Esophagus (tissue), 2 donors: ENCODE results near the gene UBE2D1. TPM values are rescaled to one million over a fixed set of nuclear protein-coding genes. Genes with fewer than 3 reads are reported as not detected.

Experiments
- H3K27ac ChIP-seq, 2 donors: one replicate each; pipeline ENCODE4 v1.5.1; 2013; ENCODE audit warnings: low read depth in 2 of 2, mild to moderate bottlenecking in 2 of 2, inconsistent platforms in 1 of 2, low read length in 1 of 2, moderate library complexity in 1 of 2
- H3K27me3 ChIP-seq, 2 donors: one replicate each; pipeline ENCODE4 v1.6.1; 2013; ENCODE audit warnings: low read length in 2 of 2, control low read depth in 1 of 2, mild to moderate bottlenecking in 1 of 2; ENCODE audit not compliant: insufficient read depth in 2 of 2, control insufficient read depth in 1 of 2
- H3K36me3 ChIP-seq, 2 donors: one replicate each; pipeline ENCODE4 v1.6.1; 2013; ENCODE audit warnings: low read length in 1 of 2; ENCODE audit not compliant: control insufficient read depth in 2 of 2, insufficient read depth in 2 of 2
- H3K4me1 ChIP-seq, 2 donors: one replicate each; pipeline ENCODE4 v1.6.1; 2013; ENCODE audit warnings: low read length in 1 of 2; ENCODE audit not compliant: control insufficient read depth in 2 of 2, insufficient read depth in 2 of 2
- H3K4me3 ChIP-seq, 2 donors: one replicate each; pipeline ENCODE4 v1.5.1; 2013; ENCODE audit warnings: low read length in 2 of 2, mild to moderate bottlenecking in 2 of 2, low read depth in 1 of 2, moderate library complexity in 1 of 2
- H3K9me3 ChIP-seq, 2 donors: one replicate each; pipeline ENCODE4 v1.6.1; 2013; ENCODE audit warnings: mild to moderate bottlenecking in 2 of 2, low read depth in 1 of 2, low read length in 1 of 2, moderate library complexity in 1 of 2; ENCODE audit not compliant: control insufficient read depth in 2 of 2, insufficient read depth in 1 of 2
- WGBS, 2 donors: extraction: QIAGEN DNeasy Blood & Tissue Kit; methylation state at CpG; one replicate each; pipeline ENCODE4 v1.1.7; 2013; 5-methylcytosine and 5-hydroxymethylcytosine counted together
- polyA plus RNA-seq, 2 donors: library from polyadenylated mRNA; stranded (reverse); fragments of 200-250 nt; gene quantifications; one replicate each; pipeline ENCODE4 v1.2.3, GENCODE V29; 2013
- donor health status: healthy with polysubstance abuse.
- donor health status: Bipolar disorder and iron deficiency.

UBE2D1 gene
- polyA plus RNA-seq, 2 donors = 7.8 to 10.9 TPM

DNA sequence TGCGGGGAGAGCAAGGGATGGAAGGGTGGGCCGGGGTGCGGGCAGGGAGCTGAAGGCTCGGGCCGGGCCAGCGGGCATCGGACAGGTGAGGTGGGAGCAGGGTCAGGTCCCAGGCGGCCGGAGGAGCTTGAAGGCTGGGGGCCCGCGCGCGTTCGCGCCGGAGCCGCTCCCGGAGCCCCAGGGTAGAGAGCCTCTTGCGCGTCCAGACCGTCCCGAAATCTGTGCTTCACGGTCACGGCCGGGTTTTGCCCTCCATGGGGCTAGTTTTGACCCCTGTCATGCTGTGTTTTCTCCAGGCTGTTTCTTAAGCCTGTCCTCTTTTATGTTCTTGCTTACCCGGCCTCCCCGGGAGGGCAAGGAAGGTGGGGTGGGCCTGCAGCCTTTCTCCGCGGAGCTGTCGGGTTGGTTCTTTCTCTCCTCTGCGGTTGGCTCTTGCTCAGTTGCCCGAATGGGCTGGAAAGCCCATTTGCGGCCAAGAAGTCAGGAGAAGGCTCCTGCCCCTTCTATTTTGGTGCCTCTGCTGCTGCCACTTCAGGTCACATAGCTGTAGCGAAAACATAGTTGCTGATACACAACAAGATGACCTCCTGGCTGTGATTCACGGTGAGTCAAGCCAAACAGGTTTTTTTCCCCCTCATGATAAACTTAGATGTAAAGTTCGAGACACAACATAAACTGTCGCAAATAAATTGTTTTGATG is 650 bp downstream of the UBE2D1 start:
- Histone ChIP-seq H3K36me3 (no peaks in the 10 kb centered on the region), H3K27ac (peak overlapping the region; percentile 77 to 82), H3K4me3 (peak overlapping the region; percentile 95 to 96), H3K9me3 (no peaks in the 10 kb centered on the region), H3K4me1 (no peaks in the 10 kb centered on the region), H3K27me3 (no peaks in the 10 kb centered on the region)
- 2% methylated on average over 35 to 37 of the region's 37 CpGs for WGBS, 2 donors

DNA sequence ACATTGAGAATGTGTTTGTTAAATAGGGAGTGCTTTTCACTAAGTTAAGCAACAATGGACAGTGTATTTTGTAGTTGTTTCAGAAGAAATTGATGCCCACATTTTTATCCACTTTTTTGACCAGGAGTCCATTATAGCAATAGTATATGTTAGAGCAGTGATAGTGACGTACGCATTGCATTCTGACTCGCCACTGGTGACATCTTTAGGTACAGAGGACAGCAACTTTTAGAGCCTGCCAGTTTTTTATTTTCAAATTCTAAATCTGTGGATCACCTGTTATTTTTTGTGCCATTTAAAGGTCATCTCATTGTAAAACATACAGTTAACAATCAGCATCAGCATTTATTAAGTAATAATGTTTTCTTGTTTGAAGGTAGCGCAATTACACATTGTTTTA is 1.4 kb downstream of the UBE2D1 start:
- Histone ChIP-seq H3K4me1 (no peaks in the 10 kb centered on the region), H3K27me3 (no peaks in the 10 kb centered on the region), H3K27ac (no peak overlapping the region), H3K36me3 (no peaks in the 10 kb centered on the region), H3K9me3 (no peaks in the 10 kb centered on the region), H3K4me3 (peak overlapping the region in 1 of 2 donors; percentile 95)
- WGBS, 2 donors = 89 to 91% methylated on average over 4 of the region's 4 CpGs

DNA sequence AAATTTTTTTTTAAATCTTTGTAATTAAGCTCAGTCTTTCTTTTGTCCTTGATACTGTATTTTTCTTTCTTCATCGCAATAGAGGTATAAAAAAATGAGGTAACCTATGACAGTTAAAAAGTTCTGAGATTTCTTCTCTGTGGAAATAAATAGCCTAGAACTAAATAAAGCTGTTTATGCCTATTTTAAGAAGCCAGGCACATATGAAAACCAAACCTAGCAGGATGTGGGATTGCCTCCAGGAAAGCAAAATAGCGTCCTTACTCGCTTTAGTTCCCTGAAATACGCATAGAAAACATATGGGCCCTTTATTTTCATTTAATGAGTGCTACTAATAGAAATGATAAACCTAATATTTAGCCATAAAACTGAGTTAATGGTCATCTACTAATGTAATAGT is 6.6 kb downstream of the UBE2D1 start:
- H3K27ac ChIP-seq = no peak overlapping the region
- H3K9me3 ChIP-seq = no peaks in the 10 kb centered on the region
- no peak overlapping the region for H3K4me3 ChIP-seq
- H3K36me3 ChIP-seq = no peaks in the 10 kb centered on the region
- WGBS, 2 donors = 86% methylated on average over 4 of the region's 4 CpGs
- H3K4me1 ChIP-seq = no peaks in the 10 kb centered on the region
- H3K27me3 ChIP-seq = no peaks in the 10 kb centered on the region

DNA sequence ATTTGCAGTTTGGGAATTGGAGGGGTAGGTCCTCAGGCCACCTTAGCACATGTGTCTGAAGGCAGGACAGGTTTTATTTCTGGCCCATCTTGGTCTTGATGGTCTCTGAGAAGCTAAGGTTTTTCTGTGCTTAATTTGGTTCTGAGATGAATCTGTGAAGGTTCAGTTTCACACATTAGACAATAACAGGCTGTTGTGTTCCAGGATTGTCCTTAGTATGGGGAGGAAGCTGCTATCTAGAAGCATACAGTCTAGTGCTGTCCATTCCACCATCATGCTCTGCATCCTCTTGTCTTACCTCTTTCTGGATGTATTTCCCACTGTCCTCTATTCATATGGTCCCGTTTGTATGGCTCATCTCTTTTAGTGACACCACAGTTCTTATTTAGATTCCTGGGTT is 7.1 kb downstream of the UBE2D1 start:
- WGBS, 2 donors = 77 to 87% methylated on average over 1 of the region's 1 CpG
- Histone ChIP-seq H3K27me3 (no peaks in the 10 kb centered on the region), H3K4me3 (no peak overlapping the region)

DNA sequence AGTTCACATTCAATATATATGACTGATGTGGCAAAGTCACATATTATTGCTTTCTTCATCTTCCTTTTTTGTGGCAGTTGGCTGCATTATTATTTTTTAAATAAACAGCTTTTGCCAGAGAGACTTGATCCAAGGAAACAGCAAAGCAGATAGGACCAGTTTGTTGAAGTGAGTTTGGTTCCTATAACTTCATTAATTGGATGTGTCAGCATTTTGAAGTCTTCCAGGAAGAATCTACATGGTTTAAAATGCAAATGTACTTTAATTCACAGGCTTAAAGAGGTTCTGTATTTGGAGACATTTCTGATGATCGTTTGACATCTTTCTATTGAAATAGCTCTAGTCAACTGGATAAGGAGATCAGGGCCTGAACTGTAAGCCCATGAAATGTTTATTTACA is 13.2 kb downstream of the UBE2D1 start:
- Histone ChIP-seq H3K27me3 (no peaks in the 10 kb centered on the region), H3K4me1 (peaks cover 0 to 2% of the 10 kb centered on the region in 2 donors), H3K27ac (no peak overlapping the region), H3K9me3 (no peaks in the 10 kb centered on the region), H3K36me3 (no peaks in the 10 kb centered on the region), H3K4me3 (no peak overlapping the region)
- WGBS, 2 donors = 33 to 35% methylated on average over 1 of the region's 1 CpG

More for the DNA sequence above, 7.1 kb downstream of the UBE2D1 start:
- Histone ChIP-seq H3K27ac (no peak overlapping the region), H3K36me3 (no peaks in the 10 kb centered on the region), H3K4me1 (no peaks in the 10 kb centered on the region), H3K9me3 (no peaks in the 10 kb centered on the region)

- Histone ChIP-seq H3K4me3 (no peak overlapping the region), H3K9me3 (no peaks in the 10 kb centered on the region), H3K27ac (no peak overlapping the region), H3K27me3 (no peaks in the 10 kb centered on the region), H3K4me1 (peaks cover 0 to 2% of the 10 kb centered on the region in 2 donors), H3K36me3 (no peaks in the 10 kb centered on the region)
- WGBS, 2 donors = 95% methylated on average over 2 of the region's 2 CpGs
Measured at GRCh38 chr10:58348571-58349033, 13.8 kb downstream of the UBE2D1 start.

GRCh38 chr10:58350023-58350422 is 15.2 kb downstream of the UBE2D1 start:
- Histone ChIP-seq H3K27me3 (no peaks in the 10 kb centered on the region), H3K9me3 (no peaks in the 10 kb centered on the region), H3K4me1 (peaks cover 0 to 2% of the 10 kb centered on the region in 2 donors), H3K36me3 (no peaks in the 10 kb centered on the region), H3K4me3 (no peak overlapping the region), H3K27ac (no peak overlapping the region)
- WGBS, 2 donors = 92 to 93% methylated on average over 2 of the region's 2 CpGs

- H3K9me3 ChIP-seq = no peaks in the 10 kb centered on the region
- no peak overlapping the region for H3K27ac ChIP-seq
- WGBS, 2 donors = 84 to 86% methylated on average over 6 of the region's 6 CpGs
- H3K4me3 ChIP-seq = no peak overlapping the region
- no peaks in the 10 kb centered on the region for H3K27me3 ChIP-seq
- H3K4me1 ChIP-seq = peaks cover 0 to 2% of the 10 kb centered on the region in 2 donors
- no peaks in the 10 kb centered on the region for H3K36me3 ChIP-seq
Measured at GRCh38 chr10:58350619-58351323, 16.0 kb downstream of the UBE2D1 start.

DNA sequence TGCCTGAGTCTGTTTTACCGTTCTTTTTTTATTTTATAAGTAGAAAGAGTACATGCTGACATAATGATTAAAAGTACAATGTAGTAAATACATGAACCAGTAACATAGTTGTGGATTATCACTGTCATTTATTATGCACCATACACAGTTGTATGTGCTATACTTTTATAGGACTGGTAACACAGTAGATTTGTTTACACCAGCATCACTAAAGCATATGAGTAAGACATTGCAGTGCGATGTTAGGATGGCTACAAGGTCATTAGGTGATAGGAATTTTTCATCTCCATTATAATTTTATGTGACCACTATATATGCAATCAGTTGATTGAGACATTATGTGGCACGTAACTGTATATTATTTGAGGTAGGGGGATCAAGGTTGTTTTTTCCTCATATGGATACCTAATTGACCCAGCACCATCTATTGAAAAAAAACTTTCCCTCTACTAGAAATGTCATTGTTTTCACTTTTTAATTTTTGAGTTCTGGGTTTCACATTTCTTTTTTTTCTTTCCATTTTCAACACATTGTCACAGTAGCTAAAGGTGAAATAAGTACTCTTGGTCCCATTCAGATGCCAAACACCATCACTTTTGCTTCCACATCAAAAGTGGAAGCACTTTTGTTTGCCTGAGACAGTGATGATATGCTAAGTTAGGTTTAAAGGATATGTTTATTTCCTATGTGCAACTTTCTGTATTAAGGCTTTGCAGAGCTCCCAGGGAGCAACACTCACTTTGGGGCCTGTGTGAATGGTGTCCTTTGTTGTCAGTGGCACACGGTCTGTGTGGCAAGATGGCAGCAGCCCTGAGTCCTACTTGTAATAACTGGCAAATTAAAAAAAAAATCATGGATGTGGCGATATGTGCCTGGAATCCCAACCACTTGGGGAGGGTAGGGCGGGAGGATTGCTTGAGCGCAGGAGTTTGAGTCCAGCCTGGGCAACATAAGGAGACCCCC is 17.1 kb downstream of the UBE2D1 start:
- H3K27ac ChIP-seq = no peak overlapping the region
- peaks cover 0 to 2% of the 10 kb centered on the region in 2 donors for H3K4me1 ChIP-seq
- no peaks in the 10 kb centered on the region for H3K9me3 ChIP-seq
- H3K4me3 ChIP-seq = no peak overlapping the region
- no peaks in the 10 kb centered on the region for H3K36me3 ChIP-seq
- no peaks in the 10 kb centered on the region for H3K27me3 ChIP-seq
- WGBS, 2 donors = 94 to 98% methylated on average over 7 of the region's 7 CpGs
